Transverse colon (tissue), 4 donors: ENCODE results near the gene SRSF3. TPM values are rescaled to one million over a fixed set of nuclear protein-coding genes. Genes with fewer than 3 reads are reported as not detected.

Experiments
- DNase-seq: peaks from one replicate; pipeline ENCODE4 v3.0.0-alpha.2; 2019
- H3K27ac ChIP-seq, 4 donors: fragments of 200-600 bp; sonication (generic); 2 replicates each; pipeline ENCODE4 v1.5.1; 2016 to 2018; ENCODE audit warnings: inconsistent platforms in 4 of 4
- H3K27me3 ChIP-seq: fragments of 200-600 bp; sonication (generic); 2 replicates; pipeline ENCODE4 v1.5.1; 2017; ENCODE audit warnings: inconsistent platforms
- H3K36me3 ChIP-seq, 4 donors: fragments of 200-600 bp; sonication (generic); 2 replicates each; pipeline ENCODE4 v1.5.1; 2017 to 2019; ENCODE audit warnings: inconsistent platforms in 4 of 4
- H3K4me1 ChIP-seq, 4 donors: fragments of 200-600 bp; sonication (generic); 2 replicates each; pipeline ENCODE4 v1.5.1; 2017 to 2020; ENCODE audit warnings: inconsistent platforms in 4 of 4
- H3K4me3 ChIP-seq, 4 donors: fragments of 200-600 bp; sonication (generic); 1 replicate in 1 of 4; 2 replicates in 3 of 4; pipeline versions ENCODE4 v1.5.1 to v1.6.1; 2017 to 2019; ENCODE audit warnings: inconsistent platforms in 4 of 4
- H3K9me3 ChIP-seq, 2 donors: fragments of 200-600 bp; sonication (generic); 2 replicates each; pipeline ENCODE4 v1.5.1; 2017 to 2019; ENCODE audit warnings: inconsistent platforms in 2 of 2
- CTCF ChIP-seq, 5 experiments: fragments of 200-600 bp in 3 of 5; fragments of 450-650 bp in 2 of 5; sonication (generic) in 3 of 5; IDR thresholded peaks; 1 replicate in 2 of 5; 2 replicates in 3 of 5; pipeline ENCODE4 v1.5.1; 2016 to 2017; ENCODE audit warnings: antibody characterized with exemption in 5 of 5, inconsistent platforms in 3 of 5, mild to moderate bottlenecking in 2 of 5, moderate library complexity in 1 of 5
- EP300 ChIP-seq: sonication (generic); formaldehyde crosslinking; IDR thresholded peaks from one replicate; pipeline ENCODE4 v1.6.1; 2017; ENCODE audit warnings: antibody characterized with exemption, low read depth
- POLR2A ChIP-seq: fragments of 450-650 bp; IDR thresholded peaks from one replicate; pipeline ENCODE4 v1.6.1; 2016; ENCODE audit warnings: antibody characterized with exemption, mild to moderate bottlenecking, moderate library complexity
- POLR2AphosphoS5 ChIP-seq, 3 donors: sonication (generic); formaldehyde crosslinking; IDR thresholded peaks; one replicate each; pipeline ENCODE4 v1.6.1; 2016; ENCODE audit warnings: antibody characterized with exemption in 3 of 3
- WGBS, 2 donors: methylation state at CpG; one replicate each; pipeline ENCODE4 v1.1.5; 2018; ENCODE audit warnings: low coverage in 1 of 2; 5-methylcytosine and 5-hydroxymethylcytosine counted together
- in situ Hi-C, 4 donors: fragments of 200-750 bp; cut with MboI; loops; one replicate each; pipeline versions ENCODE4 v1.15.0 to v1.15.1; 2017; ENCODE audit warnings: low sequenced_read_pairs in 3 of 4, low pct_ligation_motif_present in 1 of 4, low pct_unique_long_range_greater_than_20kb in 1 of 4
- intact Hi-C: fragments of 100-400 bp; cut with DNase I; formaldehyde crosslinking; loops from one replicate; pipeline ENCODE4 v1.15.1; 2023; ENCODE audit warnings: low total_unique reads
- total RNA-seq, 4 donors: library from RNA; depleted of rRNA; stranded (reverse); fragments of >200 nt; gene quantifications; one replicate each; pipeline ENCODE4 v1.1.0, GENCODE V29; 2016

SRSF3 gene
- total RNA-seq, 4 donors from 2014 or later: 110 to 177 (median 144) TPM

GRCh38 chr6:36616893-36617521, 22.8 kb downstream of the SRSF3 start:
- no peak overlapping the region for H3K4me3 ChIP-seq
- peaks cover 0 to 2% (median 0%) of the 10 kb centered on the region in 4 donors for H3K36me3 ChIP-seq
- WGBS, 2 donors: 31% methylated on average over 5 of the region's 5 CpGs; no CpG with 5 or more reads in 1 of the 2 donors
- TF ChIP-seq POLR2A (no peak), EP300 (no peak), POLR2AphosphoS5 (IDR thresholded peaks at IDR 0.05) (no peak), CTCF (IDR thresholded peaks at IDR 0.05) (no peak)
- DNase-seq: peak; percentile 80
- in situ Hi-C loops (loop anchor here in 2 of 4 donors (10.0 to 25.0 kb wide), 2 partner anchors 138 to 145 kb away; no protein-coding TSS in a partner anchor), intact Hi-C loops (loop anchor here (5.0 kb wide), 1 partner anchor 140 kb away; no protein-coding TSS in a partner anchor)
- H3K4me1 ChIP-seq: peaks cover 0 to 28% (median 12%) of the 10 kb centered on the region in 4 donors
- H3K9me3 ChIP-seq: no peaks in the 10 kb centered on the region
- H3K27me3 ChIP-seq: no peaks in the 10 kb centered on the region
- peak overlapping the region; percentile 57 to 74 (median 59) for H3K27ac ChIP-seq

DNA sequence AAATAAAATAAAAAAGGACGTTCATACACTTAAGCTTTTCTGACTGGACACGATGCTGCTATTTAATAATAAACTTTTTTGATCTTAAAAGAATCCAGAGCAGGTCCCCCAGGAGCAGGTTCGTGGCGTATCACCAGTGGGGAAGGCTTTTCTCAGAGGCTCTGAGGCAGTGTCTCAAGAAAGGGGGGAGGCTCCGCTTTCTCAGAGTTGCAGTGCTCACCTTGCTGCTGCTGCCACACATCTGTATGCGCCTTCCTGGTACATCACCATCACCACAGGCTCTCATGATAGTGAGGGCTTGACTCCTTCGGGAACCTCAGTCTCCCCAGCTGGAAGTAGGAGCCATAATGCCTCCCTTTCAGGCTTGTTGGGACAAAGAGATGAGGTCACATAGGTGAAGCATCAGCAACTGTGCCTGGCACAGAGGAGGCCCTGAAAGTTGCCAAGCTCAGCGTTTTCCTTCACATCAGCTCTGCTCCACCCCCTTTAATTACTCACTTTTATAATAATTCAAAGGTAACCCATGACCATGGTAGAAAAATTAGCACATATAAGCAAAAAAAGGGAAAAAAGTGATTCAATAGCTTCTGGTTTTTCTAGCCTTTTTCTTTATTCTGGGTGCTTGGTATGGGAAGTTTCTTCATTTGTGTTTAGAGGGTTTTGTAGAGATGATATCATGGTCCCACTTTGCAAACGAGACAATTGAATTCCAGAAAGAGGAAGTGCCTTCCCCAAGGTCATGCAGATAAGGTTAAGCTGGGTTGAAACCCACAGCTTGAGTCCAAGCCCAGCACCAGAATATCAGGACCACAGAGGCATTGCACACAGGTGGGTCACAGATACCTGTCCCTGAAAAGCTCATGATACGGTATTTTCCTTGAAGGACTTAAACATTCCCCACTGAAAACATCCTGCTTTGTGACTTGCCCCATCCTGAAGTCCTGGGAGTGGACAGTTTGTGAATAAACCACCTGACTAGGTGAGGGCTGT, 24.5 kb downstream of the SRSF3 start:
- intact Hi-C loops: loop anchor here (5.0 kb wide), 1 partner anchor 139 kb away; no protein-coding TSS in a partner anchor
- Histone ChIP-seq H3K36me3 (no peaks in the 10 kb centered on the region), H3K27me3 (no peaks in the 10 kb centered on the region), H3K4me1 (peaks cover 7 to 43% (median 20%) of the 10 kb centered on the region in 4 donors), H3K9me3 (no peaks in the 10 kb centered on the region), H3K27ac (no peak overlapping the region), H3K4me3 (no peak overlapping the region)
- 64 to 74% methylated on average over 7 to 10 of the region's 10 CpGs for WGBS, 2 donors
- in situ Hi-C loops: loop anchor here in 2 of 4 donors (10.0 to 25.0 kb wide), 2 partner anchors 136 to 144 kb away; no protein-coding TSS in a partner anchor
- no peak for TF ChIP-seq CTCF (IDR thresholded peaks at IDR 0.05)
- TF ChIP-seq EP300: no peak
- TF ChIP-seq POLR2AphosphoS5 (IDR thresholded peaks at IDR 0.05): no peak
- no peak for TF ChIP-seq POLR2A
- peak; percentile 6 for DNase-seq

DNA sequence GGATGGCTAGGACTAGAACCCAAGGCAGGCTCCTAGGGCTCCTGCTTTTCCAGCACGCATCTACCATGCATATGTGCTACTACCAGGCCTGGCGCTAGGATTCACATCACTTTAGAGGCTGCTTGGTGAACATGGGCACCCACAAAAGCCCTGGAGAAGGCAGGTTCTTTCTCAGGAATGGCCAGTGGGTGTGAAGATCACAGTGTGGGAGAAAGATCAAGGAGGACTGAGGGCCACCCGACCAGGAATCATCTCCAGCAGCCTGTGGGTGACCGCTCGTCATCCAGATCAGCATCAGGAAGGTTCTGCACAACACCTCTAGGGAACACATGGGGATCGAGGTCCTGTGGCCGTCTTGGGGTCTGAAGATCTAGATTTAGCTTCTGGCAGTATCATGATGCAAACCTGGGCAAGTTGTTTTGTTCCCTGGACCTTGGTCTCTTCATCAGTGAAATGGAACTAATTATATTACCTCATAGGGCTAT, 27.3 kb downstream of the SRSF3 start:
- Histone ChIP-seq H3K9me3 (no peaks in the 10 kb centered on the region), H3K4me3 (no peak overlapping the region), H3K27ac (no peak overlapping the region), H3K4me1 (peaks cover 7 to 56% (median 32%) of the 10 kb centered on the region in 4 donors), H3K36me3 (no peaks in the 10 kb centered on the region), H3K27me3 (no peaks in the 10 kb centered on the region)
- WGBS, 2 donors: 79 to 87% methylated on average over 5 to 7 of the region's 7 CpGs
- peak; percentile 3 for DNase-seq
- TF ChIP-seq POLR2AphosphoS5 (IDR thresholded peaks at IDR 0.05) (no peak), POLR2A (no peak), EP300 (no peak), CTCF (IDR thresholded peaks at IDR 0.05) (no peak)
- intact Hi-C loops (loop anchor here (5.0 kb wide), 1 partner anchor 61 kb away; no protein-coding TSS in a partner anchor), in situ Hi-C loops (loop anchor here (5.0 to 25.0 kb wide), 3 partner anchors 61 to 141 kb away; no protein-coding TSS in a partner anchor)
